Raji (cell line): ENCODE measurements around the gene HMGXB3.

Experiments used
- POLR2A ChIP-seq: IDR thresholded peaks from 2 replicates; pipeline ENCODE4 v1.6.1; 2011; ENCODE audit warnings: low read depth, low read length, control low read depth; ENCODE audit not compliant: insufficient read depth

Gene HMGXB3

DNA sequence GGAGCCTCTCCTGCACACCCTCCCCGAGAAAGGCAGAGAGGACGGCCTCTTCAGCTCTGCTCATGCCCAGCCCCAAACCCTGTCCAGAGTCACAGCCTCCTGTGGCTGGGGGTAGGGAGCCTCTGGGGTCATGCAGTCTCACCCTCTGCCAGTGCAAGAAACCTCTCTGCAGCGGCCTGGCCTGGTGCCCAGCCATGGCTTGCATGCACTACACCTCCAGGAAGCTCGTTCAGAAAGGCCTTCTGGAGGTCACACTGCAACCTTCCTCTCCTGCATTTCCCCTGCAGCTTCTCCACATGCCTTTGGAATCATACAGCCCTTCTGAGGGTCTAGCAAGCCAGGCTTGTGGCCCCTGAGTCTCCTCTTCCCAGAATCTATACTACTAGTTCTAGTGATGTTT lies 67.9 kb downstream of the HMGXB3 start:
- TF ChIP-seq POLR2A = no peak

- no peak for TF ChIP-seq POLR2A
Observed at GRCh38 chr5:150068961-150069645, 68.6 kb downstream of the HMGXB3 start.

- no peak for TF ChIP-seq POLR2A
Observed at GRCh38 chr5:150069672-150070627, 69.4 kb downstream of the HMGXB3 start.

- TF ChIP-seq POLR2A = no peak
Observed at GRCh38 chr5:150070821-150071220, 70.3 kb downstream of the HMGXB3 start.

DNA sequence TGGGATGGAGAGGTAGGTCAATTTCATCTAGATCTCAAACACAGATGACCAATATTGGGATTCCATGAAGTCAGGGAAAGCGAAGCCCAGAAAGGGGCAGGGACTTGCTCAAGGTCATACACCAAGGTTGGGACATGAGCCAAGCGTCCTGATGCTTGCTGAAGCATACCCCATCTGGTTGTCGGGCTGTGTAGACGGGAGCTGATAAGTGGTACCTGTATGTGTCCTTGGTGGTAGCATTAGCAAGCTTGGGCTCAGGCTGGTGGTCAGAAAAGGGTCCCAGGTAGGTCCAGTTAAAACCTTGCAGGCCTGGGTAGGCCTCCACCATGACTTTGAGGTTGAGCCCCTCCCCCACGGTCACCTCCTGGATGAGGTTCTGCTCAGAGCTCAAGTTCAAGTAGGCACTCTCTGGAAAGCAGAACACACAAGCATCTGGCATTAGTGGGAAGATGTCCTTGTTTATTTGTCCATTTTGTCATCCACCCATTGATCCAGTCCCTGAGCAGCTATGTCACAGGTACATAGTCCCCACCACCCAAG lies 72.6 kb downstream of the HMGXB3 start:
- TF ChIP-seq POLR2A = no peak

DNA sequence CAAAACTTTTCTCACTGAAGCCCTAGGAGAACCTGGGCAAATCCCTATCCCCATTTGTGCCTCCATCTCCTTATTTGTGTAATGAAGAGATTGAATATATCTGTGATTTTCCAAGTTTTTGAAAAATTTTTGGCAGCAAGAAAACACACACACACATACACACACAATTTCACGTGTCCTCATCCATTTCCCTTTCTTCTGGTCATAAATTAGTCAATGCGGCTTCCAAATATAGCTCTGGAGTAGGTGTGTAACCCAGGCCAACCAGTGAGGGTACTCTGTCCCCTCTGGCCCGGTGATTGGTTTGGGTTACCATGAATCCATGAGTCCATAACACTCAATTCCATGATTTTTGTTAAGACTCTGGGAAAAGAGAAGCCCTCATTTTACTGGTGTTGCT lies 73.1 kb downstream of the HMGXB3 start:
- TF ChIP-seq POLR2A = no peak

DNA sequence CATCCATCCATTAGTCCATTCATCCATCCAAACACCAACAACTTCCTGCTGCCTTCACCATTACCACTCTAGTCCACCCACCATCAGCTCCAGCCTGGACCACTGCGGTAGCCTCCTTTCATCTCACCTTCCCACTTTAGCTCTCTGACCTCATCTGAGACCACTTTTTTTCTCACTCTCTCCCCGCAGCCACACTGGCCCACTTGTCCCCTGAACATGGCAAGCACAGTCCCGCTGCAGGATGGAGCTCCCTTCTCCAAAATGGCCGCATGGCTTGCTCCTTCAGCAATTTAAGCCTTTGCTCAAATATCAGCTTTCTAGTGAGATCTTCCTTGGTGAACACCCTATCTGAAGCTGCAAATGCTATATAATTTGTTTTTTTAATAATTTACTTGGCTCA lies 74.7 kb downstream of the HMGXB3 start:
- TF ChIP-seq POLR2A = no peak

DNA sequence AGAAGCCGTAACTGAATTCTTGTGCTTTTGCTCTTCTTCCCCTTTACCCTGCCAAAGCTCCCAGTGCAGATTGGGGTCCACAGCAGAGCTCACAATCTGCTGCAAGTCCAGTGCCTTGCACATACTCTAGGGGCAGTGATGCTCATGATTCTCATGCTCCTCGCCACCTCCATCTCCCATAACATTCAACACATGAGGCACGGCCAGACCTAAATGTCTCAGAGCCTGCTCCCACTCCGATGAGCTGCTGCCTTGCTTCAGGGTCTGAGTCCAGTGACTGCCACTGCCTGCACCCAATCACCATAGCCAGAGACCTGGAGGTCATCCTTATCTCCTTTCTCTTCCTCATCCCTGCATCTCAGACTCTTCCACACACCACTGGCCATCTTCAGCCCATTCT lies 75.3 kb downstream of the HMGXB3 start:
- no peak for TF ChIP-seq POLR2A

DNA sequence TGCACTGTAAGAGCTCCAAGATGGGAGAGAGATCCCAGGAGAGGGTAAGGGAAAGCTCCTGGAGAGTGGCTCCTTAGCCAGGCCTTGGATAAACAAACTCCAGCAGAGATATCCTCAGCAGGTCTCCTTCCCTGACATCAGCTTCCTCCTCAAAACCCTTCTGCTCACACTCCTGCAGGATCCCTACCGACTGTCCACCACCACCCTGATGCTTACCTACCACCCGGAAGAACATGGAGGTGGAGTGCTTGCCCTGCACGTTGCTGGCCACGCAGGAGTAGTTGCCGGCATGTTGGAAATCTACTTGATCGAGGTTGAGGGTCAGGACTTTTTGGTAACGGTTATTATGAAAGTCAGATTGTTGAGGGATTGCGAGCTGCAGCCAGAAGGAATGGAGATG lies 76.5 kb downstream of the HMGXB3 start:
- TF ChIP-seq POLR2A = no peak

DNA sequence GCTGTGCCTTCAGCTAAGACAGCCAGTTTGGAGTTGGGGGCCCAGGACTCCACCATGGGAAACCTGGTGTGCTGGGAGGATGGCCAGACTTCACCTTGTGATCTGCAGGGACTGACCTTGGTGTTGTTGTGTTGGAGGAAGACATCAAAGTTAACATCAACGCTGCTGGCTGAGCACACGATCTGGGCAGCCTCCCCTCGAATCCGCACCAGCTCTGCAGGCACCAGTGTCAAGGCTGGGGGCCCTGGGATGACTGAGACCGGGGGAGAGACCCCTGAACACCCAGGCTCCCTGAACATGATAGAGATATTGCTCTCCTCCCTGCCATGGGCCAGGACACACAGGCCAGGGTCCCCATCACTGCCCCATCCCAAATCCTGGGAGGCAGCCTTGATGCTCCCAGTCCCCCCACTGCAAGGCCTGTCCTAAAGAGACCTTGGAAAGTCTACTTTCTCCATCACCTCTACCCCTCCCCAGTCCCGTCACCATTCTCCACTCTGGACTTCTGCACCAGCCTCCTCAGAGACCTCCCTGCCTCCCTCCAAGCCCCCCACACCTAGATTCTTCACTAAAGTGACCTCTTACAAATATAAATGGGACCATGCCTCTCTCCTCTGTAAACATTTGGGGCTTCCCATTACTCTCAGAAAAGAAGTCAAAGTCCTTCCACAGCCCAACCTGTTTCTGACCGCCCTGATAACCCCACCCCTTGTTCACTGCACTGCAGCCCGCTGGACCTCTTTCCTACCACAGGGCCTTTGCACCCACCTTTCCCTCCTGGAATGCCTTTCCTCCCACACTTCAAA lies 77.7 kb downstream of the HMGXB3 start:
- TF ChIP-seq POLR2A = no peak

DNA sequence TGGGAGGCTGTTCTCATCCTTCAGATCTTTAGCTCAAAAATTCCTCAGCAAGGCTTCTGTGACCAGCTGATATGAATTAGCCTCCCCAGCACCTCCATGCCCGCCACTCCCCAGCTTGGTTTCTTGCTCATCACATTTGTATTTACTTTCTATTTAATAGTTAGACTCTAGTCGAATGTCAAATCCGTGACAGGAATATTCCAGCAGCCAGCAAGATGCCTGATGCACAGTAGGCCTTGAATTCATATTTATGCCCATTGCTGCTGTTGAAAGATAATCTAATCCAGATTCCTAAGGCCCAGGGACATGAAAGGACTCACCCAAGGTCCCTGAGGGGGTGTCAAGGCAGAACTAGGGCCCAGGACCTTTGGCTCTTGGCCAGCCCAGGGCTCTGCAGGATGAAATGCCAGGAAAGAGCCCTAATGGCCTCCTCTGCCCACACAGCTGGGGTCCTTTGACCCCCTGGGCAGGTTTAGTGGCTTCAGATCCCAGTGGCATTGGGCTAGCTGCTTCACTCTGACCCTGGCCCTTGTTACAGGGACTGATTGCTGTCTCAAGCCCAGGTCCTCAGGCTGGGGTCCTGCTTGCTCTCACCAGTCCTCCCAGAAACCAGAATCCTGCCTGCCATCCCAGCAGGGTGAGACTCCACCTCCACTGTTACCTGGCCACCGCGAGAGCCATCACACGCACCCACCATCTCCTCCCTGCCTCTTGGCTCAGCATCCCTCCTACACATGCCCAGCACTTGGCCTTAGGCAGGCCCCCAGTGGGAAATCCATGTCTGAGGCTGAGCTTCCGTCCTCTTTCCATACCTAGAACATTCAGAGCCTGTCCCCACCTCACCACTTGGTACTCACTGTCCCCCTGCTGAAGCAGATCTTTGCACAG lies 78.5 kb downstream of the HMGXB3 start:
- no peak for TF ChIP-seq POLR2A

DNA sequence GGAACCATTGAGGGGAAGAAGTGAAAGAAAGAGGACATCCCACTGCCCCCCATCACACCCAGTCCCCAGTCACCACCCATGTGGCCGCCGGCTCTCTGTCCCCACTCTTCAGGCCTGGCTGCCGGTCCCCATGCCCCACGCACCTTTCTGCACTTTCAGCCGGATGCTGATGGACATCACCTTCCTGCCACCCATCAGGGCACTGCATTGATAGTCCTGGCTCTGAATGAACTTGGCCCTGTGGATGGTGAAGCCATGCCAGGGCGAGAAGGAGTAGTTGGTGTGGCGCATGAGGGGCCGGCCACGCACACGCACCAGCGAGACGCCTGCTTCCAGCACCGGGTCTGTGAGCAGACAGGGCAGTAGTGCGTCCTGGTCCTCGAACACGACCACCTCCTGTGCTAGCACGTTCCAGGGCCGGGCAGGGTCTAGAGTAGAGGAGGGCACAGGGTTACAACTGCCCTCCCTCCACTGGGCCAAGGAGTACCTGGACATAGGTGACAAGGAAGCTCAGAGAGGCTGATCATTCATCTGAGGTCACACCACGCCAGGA lies 79.4 kb downstream of the HMGXB3 start:
- TF ChIP-seq POLR2A = no peak

- no peak for TF ChIP-seq POLR2A
Observed at GRCh38 chr5:150080696-150081435, 80.3 kb downstream of the HMGXB3 start.
